Neural cell (in vitro differentiated cells): Measurements from ENCODE around the gene ETV3L. TPM values are rescaled to one million over a fixed set of nuclear protein-coding genes. Genes with fewer than 3 reads are reported as not detected.

Source experiments
- H2AFZ ChIP-seq: fragments of 200-600, 300-800 bp; sonication (generic), shearing (Covaris generic); 2 replicates; pipeline ENCODE4 v1.6.0; 2014; ENCODE audit warnings: low read depth, mild to moderate bottlenecking, antibody characterized with exemption, low read length, moderate library complexity
- H3F3A ChIP-seq: fragments of 200-600 bp; shearing (Covaris generic); 2 replicates; pipeline ENCODE4 v1.6.1; 2016; ENCODE audit warnings: mild to moderate bottlenecking, moderate library complexity, mixed read lengths, antibody characterized with exemption, low read length; ENCODE audit not compliant: insufficient read depth, poor library complexity, severe bottlenecking
- H3K27ac ChIP-seq: fragments of 200-600, 300-800 bp; sonication (generic), shearing (Covaris generic); 2 replicates; pipeline ENCODE4 v1.5.1; 2014; ENCODE audit warnings: mild to moderate bottlenecking, low read length, moderate library complexity
- H3K27me3 ChIP-seq: fragments of 300-800, 200-600 bp; sonication (generic), shearing (Covaris generic); 2 replicates; pipeline ENCODE4 v1.6.0; 2014; ENCODE audit warnings: mild to moderate bottlenecking, low read depth, low read length, moderate library complexity; ENCODE audit not compliant: insufficient read depth
- H3K36me3 ChIP-seq: fragments of 300-800, 200-600 bp; sonication (generic), shearing (Covaris generic); 2 replicates; pipeline ENCODE4 v1.5.1; 2014; ENCODE audit warnings: mild to moderate bottlenecking, antibody characterized with exemption, low read length, moderate library complexity; ENCODE audit not compliant: insufficient read depth
- H3K4me2 ChIP-seq: fragments of 300-800, 200-600 bp; sonication (generic), shearing (Covaris generic); 2 replicates; pipeline ENCODE4 v1.6.0; 2014; ENCODE audit warnings: mild to moderate bottlenecking, low read length
- H3K4me3 ChIP-seq: fragments of 300-800, 200-600 bp; sonication (generic), shearing (Covaris generic); 2 replicates; pipeline ENCODE4 v1.5.1; 2014; ENCODE audit warnings: mild to moderate bottlenecking, low read length, moderate library complexity
- H3K79me2 ChIP-seq: fragments of 200-600 bp; shearing (Covaris generic); replicated peaks from 2 replicates; pipeline ENCODE4 v1.6.0; 2014; ENCODE audit warnings: mild to moderate bottlenecking, low read length, moderate library complexity; ENCODE audit not compliant: insufficient read depth
- H3K9ac ChIP-seq: fragments of 300-800, 200-600 bp; sonication (generic), shearing (Covaris generic); 2 replicates; pipeline ENCODE4 v1.6.1; 2016; ENCODE audit warnings: mild to moderate bottlenecking, low read length, mixed read lengths
- H3K9me2 ChIP-seq: fragments of 200-600 bp; shearing (Covaris generic); 2 replicates; pipeline ENCODE4 v1.6.1; 2016; ENCODE audit warnings: mild to moderate bottlenecking, low read length, mixed read lengths; ENCODE audit not compliant: insufficient read depth
- H3K9me3 ChIP-seq: fragments of 200-600, 300-800 bp; sonication (generic), shearing (Covaris generic); 2 replicates; pipeline ENCODE4 v1.6.1; 2016; ENCODE audit warnings: mild to moderate bottlenecking, mixed run types, low read length, moderate library complexity, mixed read lengths
- H4K20me1 ChIP-seq: fragments of 200-600 bp; shearing (Covaris generic); 2 replicates; pipeline ENCODE4 v1.6.1; 2016; ENCODE audit warnings: mild to moderate bottlenecking, mixed run types; ENCODE audit not compliant: insufficient read depth
- CTCF ChIP-seq: fragments of 450-650 bp; IDR thresholded peaks from 2 replicates; pipeline ENCODE4 v1.5.1; 2014; ENCODE audit warnings: antibody characterized with exemption, mild to moderate bottlenecking, moderate library complexity; ENCODE audit not compliant: poor library complexity, severe bottlenecking
- EP300 ChIP-seq: fragments of 450-650 bp; conservative IDR thresholded peaks from 2 replicates; pipeline ENCODE4 v1.6.1; 2014; ENCODE audit warnings: antibody characterized with exemption, mild to moderate bottlenecking, moderate library complexity; ENCODE audit not compliant: poor library complexity, severe bottlenecking
- EZH2 ChIP-seq: fragments of 200-600, 300-800 bp; shearing (Covaris generic), sonication (generic); IDR thresholded peaks from 2 replicates; pipeline ENCODE4 v1.6.1; 2014; ENCODE audit warnings: antibody characterized with exemption, low read length, borderline replicate concordance, mild to moderate bottlenecking; ENCODE audit not compliant: insufficient read depth, poor library complexity, severe bottlenecking
- MXI1 ChIP-seq: fragments of 450-650 bp; conservative IDR thresholded peaks from 2 replicates; pipeline ENCODE4 v1.6.1; 2014; ENCODE audit warnings: antibody characterized with exemption, mild to moderate bottlenecking; ENCODE audit not compliant: poor library complexity, severe bottlenecking
- POLR2AphosphoS5 ChIP-seq: IDR thresholded peaks from 2 replicates; pipeline ENCODE4 v1.6.1; 2012
- RAD21 ChIP-seq: fragments of 450-650 bp; conservative IDR thresholded peaks from 2 replicates; pipeline ENCODE4 v1.6.1; 2014; ENCODE audit warnings: antibody characterized with exemption, mild to moderate bottlenecking, moderate library complexity
- SMC3 ChIP-seq: fragments of 450-650 bp; conservative IDR thresholded peaks from 2 replicates; pipeline ENCODE4 v1.6.1; 2014; ENCODE audit warnings: antibody characterized with exemption, mild to moderate bottlenecking, moderate library complexity; ENCODE audit not compliant: poor library complexity
- TAF1 ChIP-seq: IDR thresholded peaks from 2 replicates; pipeline ENCODE4 v1.6.1; 2012; ENCODE audit warnings: low read depth
- polyA plus RNA-seq: library from polyadenylated mRNA; depleted of rRNA; stranded (reverse); fragments of >200 nt; gene quantifications from 2 replicates; pipeline ENCODE4 v1.2.3, GENCODE V29; 2014
- TF ChIP-seq, protein P1 (sequence below): IDR thresholded peaks from 2 replicates; pipeline ENCODE4 v1.6.1; 2012; ENCODE audit warnings: borderline replicate concordance

The ETV3L gene
- polyA plus RNA-seq, 1 donor from 2014 or later = not detected

DNA sequence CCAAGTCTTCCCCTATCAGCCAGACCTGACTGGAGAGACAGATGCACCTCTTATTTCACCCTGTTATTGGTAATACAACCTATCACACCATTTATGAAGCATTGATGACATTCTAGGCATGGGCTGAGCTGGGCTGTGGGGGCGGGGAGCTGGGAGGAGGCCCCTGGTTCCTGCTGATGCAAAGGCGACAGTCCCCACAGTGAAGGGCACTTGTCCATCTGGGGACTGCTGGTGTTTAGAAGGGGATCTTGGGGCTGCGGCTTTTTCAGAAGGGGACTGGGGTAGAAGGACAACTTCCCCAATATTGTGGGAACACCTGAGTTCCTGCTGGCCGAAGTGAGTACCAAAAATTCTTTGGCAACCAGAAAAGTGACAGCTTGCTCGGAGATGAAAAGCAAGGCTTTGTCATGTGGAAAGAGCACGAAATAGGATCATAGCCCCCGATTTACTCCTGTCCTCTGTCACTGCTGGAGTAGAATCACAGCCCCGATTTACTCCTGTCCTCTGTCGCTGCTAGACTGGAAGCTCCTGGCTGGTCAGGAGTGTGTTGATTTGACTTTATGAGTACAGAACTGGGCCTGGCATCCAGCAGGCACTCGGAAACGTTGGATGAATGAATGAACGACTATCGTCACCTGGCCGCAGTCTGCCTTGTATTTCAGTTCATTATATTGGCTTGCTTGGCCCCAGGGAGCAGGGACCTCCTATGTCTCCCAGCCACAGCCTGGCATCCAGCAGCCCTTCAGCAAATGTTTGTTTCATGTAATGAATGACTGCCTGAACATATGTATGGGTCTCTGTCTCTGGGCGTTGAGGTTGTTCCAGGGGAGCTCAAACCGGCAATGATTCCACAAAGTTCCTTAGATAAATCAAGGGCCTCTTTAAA is 16.5 kb upstream of the ETV3L start:
- Histone ChIP-seq H3K9ac (no peak overlapping the region), H3K4me2 (no peak overlapping the region), H3K9me2 (no peaks in the 10 kb centered on the region), H4K20me1 (no peaks in the 10 kb centered on the region), H3K36me3 (no peaks in the 10 kb centered on the region), H3F3A (no peaks in the 10 kb centered on the region), H3K27me3 (no peaks in the 10 kb centered on the region), H3K4me3 (no peak overlapping the region), H2AFZ (no peak overlapping the region), H3K27ac (no peak overlapping the region), H3K79me2 (no peaks in the 10 kb centered on the region), H3K9me3 (no peaks in the 10 kb centered on the region)
- TF ChIP-seq POLR2AphosphoS5 (no peak), TAF1 (no peak), EP300 (no peak), RAD21 (no peak), MXI1 (no peak), SMC3 (no peak), CTCF (no peak), EZH2 (no peak)
- TF ChIP-seq, protein P1, sequence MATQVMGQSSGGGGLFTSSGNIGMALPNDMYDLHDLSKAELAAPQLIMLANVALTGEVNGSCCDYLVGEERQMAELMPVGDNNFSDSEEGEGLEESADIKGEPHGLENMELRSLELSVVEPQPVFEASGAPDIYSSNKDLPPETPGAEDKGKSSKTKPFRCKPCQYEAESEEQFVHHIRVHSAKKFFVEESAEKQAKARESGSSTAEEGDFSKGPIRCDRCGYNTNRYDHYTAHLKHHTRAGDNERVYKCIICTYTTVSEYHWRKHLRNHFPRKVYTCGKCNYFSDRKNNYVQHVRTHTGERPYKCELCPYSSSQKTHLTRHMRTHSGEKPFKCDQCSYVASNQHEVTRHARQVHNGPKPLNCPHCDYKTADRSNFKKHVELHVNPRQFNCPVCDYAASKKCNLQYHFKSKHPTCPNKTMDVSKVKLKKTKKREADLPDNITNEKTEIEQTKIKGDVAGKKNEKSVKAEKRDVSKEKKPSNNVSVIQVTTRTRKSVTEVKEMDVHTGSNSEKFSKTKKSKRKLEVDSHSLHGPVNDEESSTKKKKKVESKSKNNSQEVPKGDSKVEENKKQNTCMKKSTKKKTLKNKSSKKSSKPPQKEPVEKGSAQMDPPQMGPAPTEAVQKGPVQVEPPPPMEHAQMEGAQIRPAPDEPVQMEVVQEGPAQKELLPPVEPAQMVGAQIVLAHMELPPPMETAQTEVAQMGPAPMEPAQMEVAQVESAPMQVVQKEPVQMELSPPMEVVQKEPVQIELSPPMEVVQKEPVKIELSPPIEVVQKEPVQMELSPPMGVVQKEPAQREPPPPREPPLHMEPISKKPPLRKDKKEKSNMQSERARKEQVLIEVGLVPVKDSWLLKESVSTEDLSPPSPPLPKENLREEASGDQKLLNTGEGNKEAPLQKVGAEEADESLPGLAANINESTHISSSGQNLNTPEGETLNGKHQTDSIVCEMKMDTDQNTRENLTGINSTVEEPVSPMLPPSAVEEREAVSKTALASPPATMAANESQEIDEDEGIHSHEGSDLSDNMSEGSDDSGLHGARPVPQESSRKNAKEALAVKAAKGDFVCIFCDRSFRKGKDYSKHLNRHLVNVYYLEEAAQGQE = no peak

DNA sequence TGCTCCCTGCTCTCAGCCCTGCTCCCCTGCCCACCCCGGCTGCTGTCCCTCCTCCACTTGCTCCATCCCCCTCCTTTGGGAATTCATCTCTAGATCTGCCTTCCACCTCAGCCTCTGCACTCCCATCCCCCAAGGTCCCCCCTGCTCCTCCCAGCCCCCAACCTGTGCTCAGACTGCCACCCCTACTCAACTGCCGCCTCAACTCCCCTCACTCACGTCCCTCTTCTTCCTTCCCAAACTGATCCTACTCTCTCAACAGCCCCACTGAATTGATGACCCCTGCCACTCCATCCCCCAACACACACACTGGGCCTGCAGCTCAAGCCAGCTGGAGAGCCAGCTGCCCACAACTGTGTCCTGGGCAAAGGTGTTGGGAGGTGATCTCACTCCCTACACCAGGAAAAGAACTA is 15.8 kb upstream of the ETV3L start:
- H3K27ac ChIP-seq = no peak overlapping the region

More for the DNA sequence above, 15.8 kb upstream of the ETV3L start:
- H3F3A ChIP-seq = no peaks in the 10 kb centered on the region
- no peaks in the 10 kb centered on the region for H3K36me3 ChIP-seq
- no peak overlapping the region for H3K9ac ChIP-seq
- no peaks in the 10 kb centered on the region for H3K9me2 ChIP-seq
- no peak overlapping the region for H2AFZ ChIP-seq
- no peak overlapping the region for H3K4me3 ChIP-seq
- no peaks in the 10 kb centered on the region for H3K79me2 ChIP-seq
- no peak overlapping the region for H3K4me2 ChIP-seq
- no peaks in the 10 kb centered on the region for H3K9me3 ChIP-seq
- no peaks in the 10 kb centered on the region for H4K20me1 ChIP-seq
- TF ChIP-seq, protein P1 = no peak
- TF ChIP-seq EP300 (no peak), POLR2AphosphoS5 (no peak), CTCF (no peak), MXI1 (no peak), RAD21 (no peak), TAF1 (no peak)
- H3K27me3 ChIP-seq = no peaks in the 10 kb centered on the region
